Activated effector memory CD4-positive, alpha-beta T cell treated with Interleukin-2 at 50 U/mL for 16 hours (primary cell): ENCODE results near the gene BSCL2.
"Not testable (repeated sequence)": the region's sequence is repeated elsewhere in the genome, so short reads cannot be mapped to it uniquely, and the experiment has no call there.

Source experiments
- DNase-seq: peaks from one replicate; pipeline ENCODE4 v3.0.0-alpha.2; 2020

Gene BSCL2

GRCh38 chr11:62707277-62707861, at the start of gene BSCL2, which contains the start of gene GNG3:
Gene BSCL2 (minus strand): TSS chr11:62707424. CDS start chr11:62707195, 229 bp downstream.
Gene GNG3 (plus strand): TSS chr11:62707676. CDS start chr11:62708296, 620 bp downstream.
- no peak for DNase-seq

- no peak for DNase-seq
These were observed 47.9 kb upstream of the BSCL2 start for GRCh38 chr11:62755086-62755615.

GRCh38 chr11:62753736-62754603, 46.7 kb upstream of the BSCL2 start, which contains the start of gene ZBTB3:
Gene ZBTB3 (minus strand): TSS chr11:62754160. CDS start chr11:62753664, 496 bp downstream.
- peak; percentile 93 for DNase-seq

- DNase-seq = no peak
These were observed 45.9 kb upstream of the BSCL2 start for GRCh38 chr11:62752994-62753735.

- DNase-seq = no peak
These were observed 45.1 kb upstream of the BSCL2 start for GRCh38 chr11:62752177-62752785.

GRCh38 chr11:62749931-62750330, 42.7 kb upstream of the BSCL2 start:
- not testable (repeated sequence) for DNase-seq

GRCh38 chr11:62747475-62748160, 40.4 kb upstream of the BSCL2 start:
- DNase-seq = no peak

- no peak for DNase-seq
These were observed 30.0 kb upstream of the BSCL2 start for GRCh38 chr11:62737196-62737595.

GRCh38 chr11:62732830-62733229, 25.6 kb upstream of the BSCL2 start:
- DNase-seq = no peak

- DNase-seq = not testable (repeated sequence)
These were observed 22.9 kb upstream of the BSCL2 start for GRCh38 chr11:62730076-62730475.

GRCh38 chr11:62728171-62728988, 21.2 kb upstream of the BSCL2 start, which contains the start of gene TTC9C:
Gene TTC9C (plus strand): TSS chr11:62728486. CDS start chr11:62728849, 363 bp downstream.
- DNase-seq = peak; percentile 77

- DNase-seq = peak; percentile 75
These were observed 20.6 kb upstream of the BSCL2 start for GRCh38 chr11:62727872-62728170.

GRCh38 chr11:62727165-62727871, 20.1 kb upstream of the BSCL2 start, which contains the start of gene HNRNPUL2:
Gene HNRNPUL2 (minus strand): TSS chr11:62727457. CDS start chr11:62727156, 301 bp downstream.
- peak; percentile 98 for DNase-seq

- DNase-seq = no peak
These were observed 19.6 kb upstream of the BSCL2 start for GRCh38 chr11:62726915-62727164.

GRCh38 chr11:62726156-62726914, 19.1 kb upstream of the BSCL2 start:
- DNase-seq = no peak

GRCh38 chr11:62725646-62726045, 18.4 kb upstream of the BSCL2 start:
- no peak for DNase-seq

GRCh38 chr11:62724171-62724570, 16.9 kb upstream of the BSCL2 start:
- DNase-seq = no peak

- DNase-seq = no peak
These were observed 14.8 kb upstream of the BSCL2 start for GRCh38 chr11:62721994-62722393.

GRCh38 chr11:62719302-62719978, 12.2 kb upstream of the BSCL2 start:
- DNase-seq = no peak
